ENCODE measurements around the gene GGACT.
"Not testable (repeated sequence)": the region's sequence is repeated elsewhere in the genome, so short reads cannot be mapped to it uniquely, and the experiment has no call there.

GGACT gene

DNA sequence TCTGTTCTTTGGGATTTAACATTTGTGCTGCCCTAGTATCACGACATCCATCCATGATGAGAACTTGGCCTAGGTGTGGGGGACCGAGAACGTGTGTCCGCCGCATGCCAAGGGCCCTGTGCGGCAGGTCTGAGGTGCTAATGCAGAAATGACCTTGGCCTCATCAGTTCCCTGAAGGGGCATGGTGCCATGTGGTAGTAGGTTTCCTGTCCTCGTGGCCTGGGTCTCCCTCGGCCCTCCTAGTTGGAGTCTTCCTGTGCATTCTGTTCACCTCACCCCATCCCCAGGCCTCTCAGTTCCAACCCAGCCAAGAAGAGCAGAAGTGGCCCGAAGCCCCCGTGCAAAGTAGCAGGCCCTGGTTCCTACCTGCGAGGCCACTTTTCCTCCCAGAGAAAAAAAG, 59.8 kb downstream of the GGACT start:
- DNase-seq (ENCODE audit: low read depth) = no peak

- DNase-seq (ENCODE audit: low read depth) = no peak
Observed at GRCh38 chr13:100528353-100528752, 60.2 kb downstream of the GGACT start.

GRCh38 chr13:100527644-100528043, 60.9 kb downstream of the GGACT start:
- DNase-seq (ENCODE audit: low read depth) = no peak

DNA sequence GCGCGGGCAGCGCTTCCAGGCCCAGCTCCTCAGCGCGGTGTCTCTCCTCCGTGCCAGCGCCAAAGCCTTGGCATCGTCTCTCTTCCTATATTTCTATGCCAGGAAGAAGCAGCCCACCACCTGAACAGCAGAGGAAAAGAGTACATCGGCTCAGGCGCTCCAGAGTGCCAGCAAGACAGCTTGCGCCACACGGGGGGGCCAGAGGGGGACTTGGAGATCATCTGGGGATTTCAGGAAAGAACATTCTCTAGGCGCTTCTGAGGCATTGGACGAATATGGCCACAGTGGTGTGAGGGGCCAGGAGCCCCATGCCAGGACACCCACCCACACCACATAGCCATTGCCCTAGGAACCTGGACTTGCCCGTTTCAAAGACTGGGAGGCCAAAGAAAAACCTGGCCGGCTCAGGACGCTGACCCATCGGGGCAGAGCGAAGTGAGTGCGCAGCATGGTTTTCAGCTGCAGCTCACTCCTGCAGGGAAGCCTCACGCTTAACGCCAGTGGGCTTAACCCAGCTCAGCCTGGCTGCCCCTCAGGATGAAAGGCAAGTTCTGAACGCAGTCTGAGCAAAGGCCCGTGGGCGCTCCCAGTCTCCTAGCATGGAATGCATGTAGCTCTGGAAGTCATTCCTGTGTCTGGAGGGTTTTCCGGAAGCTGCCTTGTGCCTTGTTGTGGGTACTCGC, 62.1 kb downstream of the GGACT start:
- no peak for DNase-seq (ENCODE audit: low read depth)

DNA sequence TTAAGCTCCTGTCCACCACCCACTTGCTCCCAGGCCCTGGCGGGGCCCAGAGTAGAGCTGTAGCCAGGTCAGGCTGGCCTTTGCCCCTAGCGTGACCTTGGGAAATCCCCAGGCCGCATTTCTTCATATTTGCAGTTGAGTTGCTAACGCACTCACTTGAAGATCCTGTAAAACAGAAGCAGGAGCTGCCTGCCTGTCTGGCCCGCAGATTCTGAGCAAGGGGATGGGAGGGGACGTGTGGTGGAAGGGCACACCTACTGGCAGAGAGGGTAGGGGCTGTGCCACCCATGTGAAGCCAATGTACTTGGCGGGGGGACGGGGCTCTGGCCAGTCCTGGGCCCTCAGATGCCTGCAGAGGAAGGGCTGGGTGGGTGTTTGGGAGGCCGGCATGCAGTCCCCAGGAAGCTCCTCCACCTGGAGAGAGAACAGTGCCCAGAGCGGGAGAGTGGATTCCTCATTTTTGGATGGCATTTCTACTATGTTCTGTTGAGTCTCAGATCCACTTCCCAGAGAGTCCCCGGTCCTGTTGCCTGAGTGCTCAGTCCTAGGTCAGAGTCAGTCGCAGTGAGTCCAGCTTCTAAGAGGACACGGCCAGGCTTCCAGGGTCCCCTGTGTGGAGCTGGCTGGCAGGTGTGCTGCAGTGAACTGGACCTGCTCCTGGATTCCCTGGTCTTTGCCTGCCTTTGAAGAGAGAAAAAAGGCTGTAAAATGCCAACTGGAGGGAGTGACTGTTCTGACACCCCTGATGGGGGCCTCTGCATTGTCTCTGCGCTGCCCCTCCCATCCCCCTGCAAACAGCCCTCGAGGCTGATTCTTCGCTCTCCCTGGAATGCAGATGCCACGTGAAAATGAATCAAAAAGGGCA, 62.9 kb downstream of the GGACT start:
- DNase-seq (ENCODE audit: low read depth) = no peak

- not testable (repeated sequence) for DNase-seq (ENCODE audit: low read depth)
Observed at GRCh38 chr13:100524688-100525087, 63.9 kb downstream of the GGACT start.

DNA sequence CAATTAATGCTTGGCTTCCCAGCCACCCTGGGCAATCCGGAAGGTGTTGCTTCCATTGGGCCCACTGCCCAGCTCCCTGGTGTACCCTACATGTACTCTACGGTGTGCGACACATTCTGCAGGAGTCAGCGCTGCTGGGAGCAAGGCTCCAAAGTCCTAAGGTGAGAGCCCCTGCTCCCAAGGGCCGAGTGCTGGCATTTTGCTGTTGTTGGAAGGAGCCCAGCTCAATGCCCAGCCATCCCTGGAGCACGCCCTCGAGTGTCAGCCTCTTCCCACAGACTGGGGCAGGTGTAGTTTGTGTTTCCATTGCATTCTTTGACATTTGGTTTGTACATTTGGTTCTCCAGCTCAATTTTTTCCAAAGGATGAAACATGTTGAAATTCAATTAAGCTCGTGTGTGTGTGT, 64.6 kb downstream of the GGACT start:
- no peak for DNase-seq (ENCODE audit: low read depth)

- DNase-seq (ENCODE audit: low read depth) = no peak
Observed at GRCh38 chr13:100523411-100523810, 65.2 kb downstream of the GGACT start.

DNA sequence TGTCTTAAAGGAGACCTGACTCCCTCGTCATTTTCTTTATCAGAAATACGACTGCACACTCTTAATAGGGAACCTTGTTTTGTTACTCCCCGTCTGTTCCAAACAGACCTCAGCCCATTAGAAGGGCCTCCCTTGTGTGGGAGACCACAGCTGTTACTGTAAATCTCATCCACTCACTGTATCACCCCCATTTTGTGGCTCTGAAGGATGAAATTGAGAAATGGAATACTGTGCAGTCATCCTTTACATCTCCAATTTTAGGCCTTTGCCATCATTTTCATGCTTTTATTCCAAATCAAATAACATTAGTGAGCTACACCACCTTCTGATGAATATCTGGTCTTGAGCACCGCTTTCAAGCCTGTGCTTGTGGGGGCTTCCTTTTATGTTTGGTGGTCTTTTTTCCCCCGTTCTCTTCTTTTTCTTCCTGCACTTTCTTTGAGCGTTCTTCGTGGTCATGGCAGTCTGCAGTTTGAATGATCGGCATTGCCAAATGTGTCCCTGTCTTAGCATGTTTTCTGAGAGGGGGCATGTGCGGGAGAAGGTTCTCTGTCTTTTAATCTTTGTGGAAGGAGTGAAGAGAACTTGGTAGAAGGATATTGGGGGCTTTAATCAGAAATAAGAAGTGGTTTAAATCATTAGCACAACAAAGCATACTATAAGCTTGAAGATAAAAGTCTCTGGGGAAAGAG, 65.8 kb downstream of the GGACT start:
- DNase-seq (ENCODE audit: low read depth) = no peak

DNA sequence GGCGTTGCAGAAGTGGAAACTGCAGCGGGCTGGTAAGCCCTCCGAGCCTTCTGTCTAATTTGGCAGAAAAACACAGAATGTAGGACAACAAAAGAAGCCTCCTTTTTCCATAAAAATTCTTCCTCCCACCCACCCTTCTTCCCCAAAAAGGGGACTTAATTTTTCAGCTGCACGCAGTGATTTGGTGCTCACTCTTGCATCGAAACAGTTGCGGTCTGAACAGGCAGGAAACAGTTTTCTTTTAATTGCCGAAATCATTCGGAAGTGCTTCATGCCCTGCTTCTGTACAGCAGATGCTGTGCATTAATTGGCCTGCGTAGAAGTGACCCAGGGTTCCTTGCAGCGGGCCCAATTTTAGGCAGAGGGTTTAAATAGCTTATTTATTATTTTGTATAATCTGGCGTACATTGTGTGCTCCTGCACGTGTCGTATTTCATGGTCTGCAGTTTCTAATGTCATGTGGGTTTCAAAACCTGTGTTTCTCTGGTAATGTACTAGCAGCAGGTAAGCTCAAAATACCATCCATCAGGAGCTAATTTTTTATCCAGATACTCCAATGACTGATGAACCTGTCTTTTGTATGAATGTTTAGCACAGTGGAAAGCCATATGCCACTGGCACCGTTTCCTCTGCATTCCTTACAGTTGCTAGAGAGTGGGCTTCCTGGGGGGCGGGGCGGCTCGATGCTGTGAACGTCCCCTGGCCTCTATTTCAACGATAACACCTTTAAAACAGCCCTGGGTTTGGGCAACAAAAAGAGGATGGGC, 66.6 kb downstream of the GGACT start:
- DNase-seq (ENCODE audit: low read depth) = no peak

DNA sequence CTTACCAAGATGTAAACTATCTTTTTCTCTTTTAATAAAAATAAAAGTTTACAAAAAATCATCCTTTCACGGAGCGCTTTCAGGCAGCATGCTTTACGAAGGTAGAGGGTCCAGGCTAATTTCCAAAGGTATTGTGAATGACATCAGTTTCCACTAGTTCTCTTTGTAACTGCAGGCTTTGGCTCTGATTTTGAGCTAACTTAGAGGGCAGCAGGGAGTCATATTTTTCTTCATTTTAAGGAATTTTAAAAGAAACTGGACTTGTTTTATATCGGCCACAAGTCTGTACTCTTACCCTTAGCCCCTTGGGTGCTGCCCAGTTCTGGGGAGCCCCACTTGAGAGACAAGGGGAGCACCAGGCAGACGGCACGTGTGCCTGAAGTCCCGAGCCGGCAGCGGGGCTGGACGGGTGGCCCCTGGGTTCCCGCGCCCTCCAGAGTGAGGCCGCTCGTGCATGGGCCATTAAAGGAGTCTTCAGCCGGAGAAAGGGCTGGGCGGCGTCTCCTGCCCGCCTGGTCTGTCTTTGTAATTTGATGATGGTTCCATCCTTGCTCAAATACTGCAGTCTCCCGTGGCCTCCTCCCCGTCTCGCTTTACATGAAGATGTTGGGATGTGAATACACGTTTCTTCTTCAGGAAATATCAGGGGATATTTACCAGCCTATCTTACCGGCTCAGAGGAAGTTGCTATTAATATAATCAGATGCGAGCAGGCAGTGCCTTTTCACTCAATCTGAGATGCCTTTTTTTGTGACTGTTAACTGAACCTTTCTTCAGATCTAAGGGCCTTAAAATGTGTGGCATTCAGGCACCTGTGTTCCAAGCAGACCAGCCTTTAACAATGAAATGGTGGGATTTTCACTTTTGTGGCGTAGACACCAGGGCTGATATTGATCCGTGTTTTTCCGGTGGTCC, 67.4 kb downstream of the GGACT start:
- no peak for DNase-seq (ENCODE audit: low read depth)

- DNase-seq (ENCODE audit: low read depth) = no peak
Observed at GRCh38 chr13:100519626-100520025, 69.0 kb downstream of the GGACT start.

- no peak for DNase-seq (ENCODE audit: low read depth)
Observed at GRCh38 chr13:100518394-100519062, 70.1 kb downstream of the GGACT start.

DNA sequence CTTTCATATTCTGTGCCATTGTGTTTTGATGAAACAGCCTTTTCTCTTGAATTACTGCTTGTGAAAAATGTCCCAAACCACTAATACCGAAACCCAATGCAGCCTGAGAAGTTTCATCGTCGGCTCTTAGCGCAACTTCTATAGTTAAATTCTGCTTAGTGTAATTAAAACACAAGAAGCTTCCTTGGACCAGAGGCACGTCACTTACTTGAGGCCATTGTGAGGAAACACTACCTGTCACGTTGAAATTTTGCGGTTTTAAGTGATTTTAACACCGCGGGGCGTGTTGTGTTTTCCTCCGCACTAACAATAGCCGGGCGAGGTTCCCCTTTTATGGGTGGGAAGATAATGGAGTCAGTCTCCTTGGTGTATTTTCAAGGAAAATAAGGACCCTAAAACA, 70.9 kb downstream of the GGACT start:
- no peak for DNase-seq (ENCODE audit: low read depth)

GRCh38 chr13:100517135-100517534, 71.5 kb downstream of the GGACT start:
- DNase-seq (ENCODE audit: low read depth) = no peak

DNA sequence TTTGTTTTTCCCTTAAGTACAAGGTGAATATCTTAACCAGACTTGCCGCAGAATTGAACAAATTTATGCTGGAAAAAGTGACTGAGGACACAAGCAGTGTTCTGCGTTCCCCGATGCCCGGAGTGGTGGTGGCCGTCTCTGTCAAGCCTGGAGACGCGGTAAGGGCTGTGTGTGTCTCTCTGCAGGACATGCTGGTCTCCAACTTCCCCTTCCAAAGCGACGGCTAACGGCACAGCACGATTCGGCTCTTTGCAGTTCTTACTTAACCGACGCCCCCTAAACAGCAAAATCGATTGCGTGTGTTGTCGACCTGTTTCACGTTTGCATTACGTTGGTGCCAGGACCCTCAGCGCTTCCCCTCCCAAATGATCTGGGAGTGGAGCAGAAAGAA, 73.2 kb downstream of the GGACT start:
- DNase-seq (ENCODE audit: low read depth) = no peak

DNA sequence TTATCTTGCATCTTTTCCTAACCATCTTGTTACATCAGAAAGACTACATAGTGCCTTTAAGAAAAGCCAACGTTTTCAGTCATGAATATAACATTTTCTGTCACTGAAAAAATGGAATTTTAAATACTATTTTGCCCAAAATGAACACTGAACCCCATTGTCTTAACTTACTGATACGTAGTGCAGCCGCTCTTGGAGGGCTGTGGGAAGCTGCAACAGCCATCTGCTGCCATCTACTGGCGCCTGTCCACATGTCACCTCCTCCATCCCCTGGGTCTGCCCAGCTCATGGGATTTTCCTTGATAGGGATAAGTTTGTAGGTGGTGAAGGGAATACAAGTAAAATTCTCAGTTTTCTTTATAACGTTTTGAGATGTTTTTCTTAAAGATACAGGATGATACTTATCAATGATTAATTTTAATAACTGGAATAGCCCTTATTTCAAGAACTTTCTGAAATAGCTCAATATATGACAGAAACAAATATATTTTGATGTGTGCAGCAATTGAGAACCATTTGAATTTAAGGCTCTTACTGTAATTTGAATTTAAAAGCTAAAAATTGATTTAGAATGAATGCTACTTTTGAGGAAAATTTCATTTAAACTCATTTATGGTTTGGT, 73.7 kb downstream of the GGACT start:
- peak; percentile 59 for DNase-seq (ENCODE audit: low read depth)

- DNase-seq (ENCODE audit: low read depth) = no peak
Observed at GRCh38 chr13:100513987-100514670, 74.5 kb downstream of the GGACT start.

- DNase-seq (ENCODE audit: low read depth) = no peak
Observed at GRCh38 chr13:100513171-100513570, 75.4 kb downstream of the GGACT start.
